Calu3 (cell line): ENCODE data around the gene FOXC2. TPM values are rescaled to one million over a fixed set of nuclear protein-coding genes. Genes with fewer than 3 reads are reported as not detected.

Source experiments
- BruUV-seq: library from RNA; stranded (reverse); fragments of 400-500 nt; replicated peaks from 2 replicates; lab custom pipeline; 2021; lab: Mats Ljungman, UMichigan
- CTCF ChIA-PET: fragments of 300-600 bp; sonication (Branson Sonifier 250); formaldehyde crosslinking; loops from one replicate; lab custom pipeline; 2022; ENCODE audit warnings: antibody characterized with exemption; lab: Charles Lee
- DNase-seq: peaks from one replicate; pipeline ENCODE4 v3.0.0; 2022
- H3K27ac Mint-ChIP-seq: one replicate; pipeline ENCODE4 v1.8.0; 2022; ENCODE audit warnings: mixed read lengths; ENCODE audit not compliant: unreplicated experiment
- H3K27me3 Mint-ChIP-seq: one replicate; pipeline ENCODE4 v1.8.0; 2022; ENCODE audit warnings: mixed read lengths; ENCODE audit not compliant: unreplicated experiment
- H3K36me3 Mint-ChIP-seq: one replicate; pipeline ENCODE4 v1.8.0; 2022; ENCODE audit warnings: mild to moderate bottlenecking, moderate library complexity, mixed read lengths; ENCODE audit not compliant: insufficient read depth, unreplicated experiment
- H3K4me1 Mint-ChIP-seq: one replicate; pipeline ENCODE4 v1.8.0; 2022; ENCODE audit warnings: mild to moderate bottlenecking, low read depth, mixed read lengths; ENCODE audit not compliant: unreplicated experiment
- H3K4me3 Mint-ChIP-seq: one replicate; pipeline ENCODE4 v1.8.0; 2022; ENCODE audit warnings: mild to moderate bottlenecking, low read depth, moderate library complexity, mixed read lengths; ENCODE audit not compliant: unreplicated experiment
- H3K9me3 Mint-ChIP-seq: one replicate; pipeline ENCODE4 v1.8.0; 2022; ENCODE audit warnings: low read depth, mixed read lengths; ENCODE audit not compliant: unreplicated experiment
- intact Hi-C: fragments of 100-400 bp; cut with micrococcal nuclease; formaldehyde crosslinking; loops from one replicate; pipeline ENCODE4 v1.10.0; 2022; ENCODE audit not compliant: unreplicated experiment
- total RNA-seq: library from RNA; stranded (reverse); gene quantifications from 2 replicates; pipeline ENCODE4 v1.2.3, GENCODE V29; 2022
- TF ChIP-seq, protein P1 (sequence below): fragments of 200-600 bp; IDR thresholded peaks from one replicate; pipeline ENCODE4 v1.8.0; 2022; ENCODE audit warnings: antibody characterized with exemption; ENCODE audit not compliant: unreplicated experiment

FOXC2 gene
- total RNA-seq, 1 experiment from 2014 or later: 10.9 TPM

DNA sequence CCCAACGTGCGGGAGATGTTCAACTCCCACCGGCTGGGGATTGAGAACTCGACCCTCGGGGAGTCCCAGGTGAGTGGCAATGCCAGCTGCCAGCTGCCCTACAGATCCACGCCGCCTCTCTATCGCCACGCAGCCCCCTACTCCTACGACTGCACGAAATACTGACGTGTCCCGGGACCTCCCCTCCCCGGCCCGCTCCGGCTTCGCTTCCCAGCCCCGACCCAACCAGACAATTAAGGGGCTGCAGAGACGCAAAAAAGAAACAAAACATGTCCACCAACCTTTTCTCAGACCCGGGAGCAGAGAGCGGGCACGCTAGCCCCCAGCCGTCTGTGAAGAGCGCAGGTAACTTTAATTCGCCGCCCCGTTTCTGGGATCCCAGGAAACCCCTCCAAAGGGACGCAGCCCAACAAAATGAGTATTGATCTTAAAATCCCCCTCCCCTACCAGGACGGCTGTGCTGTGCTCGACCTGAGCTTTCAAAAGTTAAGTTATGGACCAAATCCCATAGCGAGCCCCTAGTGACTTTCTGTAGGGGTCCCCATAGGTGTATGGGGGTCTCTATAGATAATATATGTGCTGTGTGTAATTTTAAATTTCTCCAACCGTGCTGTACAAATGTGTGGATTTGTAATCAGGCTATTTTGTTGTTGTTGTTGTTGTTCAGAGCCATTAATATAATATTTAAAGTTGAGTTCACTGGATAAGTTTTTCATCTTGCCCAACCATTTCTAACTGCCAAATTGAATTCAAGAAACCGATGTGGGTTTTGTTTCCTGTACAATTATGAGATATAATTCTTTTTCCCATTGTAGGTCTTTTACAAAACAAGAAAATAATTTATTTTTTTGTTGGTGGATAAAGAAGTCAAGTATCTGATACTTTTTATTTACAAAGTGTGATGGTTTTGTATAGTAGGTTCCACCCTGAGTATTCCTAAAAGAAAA, 2.3 kb downstream of the FOXC2 start:
- H3K27ac Mint-ChIP-seq: peak overlapping the region; percentile 85
- peaks cover 3% of the 10 kb centered on the region for H3K27me3 Mint-ChIP-seq

DNA sequence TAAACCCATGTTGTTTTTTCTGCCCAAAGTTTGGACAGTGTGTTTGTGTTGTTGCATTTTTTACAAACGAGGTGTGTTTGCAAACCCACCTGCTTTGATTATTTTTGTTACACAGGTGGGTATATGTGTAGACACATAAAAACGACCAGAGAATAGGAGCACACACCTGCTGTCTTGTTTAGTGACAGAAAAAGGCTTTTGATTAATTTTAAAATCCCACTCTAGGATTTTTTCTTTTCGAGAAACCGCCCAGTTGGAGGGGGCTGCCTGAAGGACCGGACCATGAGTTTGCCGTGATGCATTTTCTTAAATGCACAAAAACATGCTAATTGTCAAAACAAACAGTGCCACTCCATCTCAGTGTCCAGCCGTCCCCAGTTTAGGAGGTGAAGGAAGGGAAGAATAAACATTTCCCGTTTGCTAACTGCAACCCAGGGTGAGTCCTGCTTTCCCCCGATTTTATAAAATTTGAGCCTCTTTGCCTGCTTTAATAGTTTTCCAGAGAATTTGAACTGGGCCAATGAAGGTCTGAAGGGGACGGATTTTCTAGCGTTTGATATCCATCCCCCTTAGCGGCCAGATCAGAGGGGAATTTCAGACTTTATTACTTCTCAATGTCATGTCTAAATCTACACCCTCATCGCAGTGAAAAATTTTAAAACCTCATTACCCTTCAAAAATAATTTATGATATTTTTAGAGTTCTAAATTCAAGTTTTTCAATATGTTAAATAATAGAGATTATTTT, 3.2 kb downstream of the FOXC2 start:
- Mint-ChIP-seq H3K4me3 (peak overlapping the region; percentile 96), H3K36me3 (peaks cover 65% of the 10 kb centered on the region), H3K9me3 (no peaks in the 10 kb centered on the region), H3K4me1 (peaks cover 27% of the 10 kb centered on the region), H3K27me3 (no peaks in the 10 kb centered on the region), H3K27ac (peak overlapping the region; percentile 67)
- no TSS peak for BruUV-seq
- TF ChIP-seq, protein P1, sequence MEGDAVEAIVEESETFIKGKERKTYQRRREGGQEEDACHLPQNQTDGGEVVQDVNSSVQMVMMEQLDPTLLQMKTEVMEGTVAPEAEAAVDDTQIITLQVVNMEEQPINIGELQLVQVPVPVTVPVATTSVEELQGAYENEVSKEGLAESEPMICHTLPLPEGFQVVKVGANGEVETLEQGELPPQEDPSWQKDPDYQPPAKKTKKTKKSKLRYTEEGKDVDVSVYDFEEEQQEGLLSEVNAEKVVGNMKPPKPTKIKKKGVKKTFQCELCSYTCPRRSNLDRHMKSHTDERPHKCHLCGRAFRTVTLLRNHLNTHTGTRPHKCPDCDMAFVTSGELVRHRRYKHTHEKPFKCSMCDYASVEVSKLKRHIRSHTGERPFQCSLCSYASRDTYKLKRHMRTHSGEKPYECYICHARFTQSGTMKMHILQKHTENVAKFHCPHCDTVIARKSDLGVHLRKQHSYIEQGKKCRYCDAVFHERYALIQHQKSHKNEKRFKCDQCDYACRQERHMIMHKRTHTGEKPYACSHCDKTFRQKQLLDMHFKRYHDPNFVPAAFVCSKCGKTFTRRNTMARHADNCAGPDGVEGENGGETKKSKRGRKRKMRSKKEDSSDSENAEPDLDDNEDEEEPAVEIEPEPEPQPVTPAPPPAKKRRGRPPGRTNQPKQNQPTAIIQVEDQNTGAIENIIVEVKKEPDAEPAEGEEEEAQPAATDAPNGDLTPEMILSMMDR: no peak
- intact Hi-C loops: no loop called here
- DNase-seq: no peak
- CTCF ChIA-PET: interaction anchor here (0.5 to 1.4 kb wide), 7 partner anchors 98 to 507 kb away, joined by 3 to 7 read pairs (median 4); no protein-coding TSS in a partner anchor

More for the DNA sequence above, 2.3 kb downstream of the FOXC2 start:
- Mint-ChIP-seq H3K9me3 (no peaks in the 10 kb centered on the region), H3K36me3 (peaks cover 65% of the 10 kb centered on the region), H3K4me3 (peak overlapping the region; percentile 96), H3K4me1 (peaks cover 27% of the 10 kb centered on the region)
- CTCF ChIA-PET: interaction anchor here (0.5 to 1.4 kb wide), 4 partner anchors 99 to 508 kb away, joined by 3 to 6 read pairs (median 3); no protein-coding TSS in a partner anchor
- intact Hi-C loops: no loop called here
- DNase-seq: no peak
- TF ChIP-seq, protein P1: no peak
- TSS peak; percentile 72 for BruUV-seq

DNA sequence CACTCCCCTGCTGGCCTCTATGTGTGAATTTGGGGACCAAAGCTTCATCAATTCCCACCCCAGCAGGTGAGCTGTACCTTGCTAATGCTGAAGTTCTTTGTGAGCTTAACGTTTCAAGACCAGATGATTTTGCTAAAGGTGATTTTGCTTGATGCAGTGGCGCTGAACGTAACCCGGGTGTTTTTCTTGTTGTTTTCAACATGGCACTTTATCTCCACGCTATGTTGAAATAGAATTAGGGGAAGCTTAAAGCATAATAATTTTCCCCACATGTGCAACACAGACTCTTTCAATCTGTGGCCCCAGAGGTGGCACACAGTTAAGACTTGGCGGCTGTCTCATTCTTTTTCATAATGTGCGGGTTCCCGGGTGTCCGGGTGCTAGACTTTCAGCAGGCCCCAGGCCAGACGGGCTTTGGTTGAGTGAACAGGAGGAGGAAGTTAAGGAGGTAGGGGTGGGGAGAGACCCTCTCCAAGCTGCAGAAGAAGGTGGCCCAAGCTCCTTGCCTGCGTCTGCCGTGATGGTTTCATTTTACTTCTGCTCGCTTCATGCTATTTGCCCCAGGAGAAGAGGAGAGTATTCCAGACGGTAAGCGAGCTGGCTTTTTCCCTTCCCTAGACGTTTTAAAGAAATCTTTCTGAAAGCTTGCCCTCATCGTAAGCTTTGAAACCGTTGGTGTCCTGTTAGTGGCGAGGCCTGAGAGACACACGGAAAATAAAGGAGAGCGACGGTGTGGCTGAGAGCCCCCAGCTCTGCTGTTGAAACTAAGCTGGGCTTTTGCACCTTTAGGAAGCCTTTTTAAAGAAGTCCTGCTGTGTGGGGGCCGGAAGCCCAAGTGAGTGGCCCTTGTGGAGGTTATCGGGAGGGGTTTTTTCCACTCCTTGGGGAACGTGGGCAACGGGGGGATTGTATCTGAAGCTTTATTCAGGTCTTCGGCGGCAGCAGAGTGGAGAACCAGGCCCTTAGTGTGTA, 4.2 kb downstream of the FOXC2 start:
- H3K4me3 Mint-ChIP-seq: peak overlapping the region; percentile 96
- TF ChIP-seq, protein P1: no peak
- no peaks in the 10 kb centered on the region for H3K9me3 Mint-ChIP-seq
- peaks cover 69% of the 10 kb centered on the region for H3K36me3 Mint-ChIP-seq
- peak overlapping the region; percentile 67 for H3K27ac Mint-ChIP-seq
- no TSS peak for BruUV-seq
- intact Hi-C loops: no loop called here
- CTCF ChIA-PET: interaction anchor here (0.6 to 1.1 kb wide), 4 partner anchors 9 to 492 kb away, joined by 3 to 7 read pairs (median 4); no protein-coding TSS in a partner anchor
- H3K27me3 Mint-ChIP-seq: no peaks in the 10 kb centered on the region
- DNase-seq: no peak
- H3K4me1 Mint-ChIP-seq: peaks cover 28% of the 10 kb centered on the region
